ENCODE data around the gene NCKAP5. TPM values are rescaled to one million over a fixed set of nuclear protein-coding genes. Genes with fewer than 3 reads are reported as not detected.

The NCKAP5 gene
- total and polyA plus RNA-seq, 2 of the 8 experiments (the other 6 are each of a cell fraction or from before 2014, with no cell fraction given): 0.27 to 0.86 TPM

GRCh38 chr2:132729522-132729921 is 838.7 kb downstream of the NCKAP5 start:
- no peaks in the 10 kb centered on the region for H3K36me3 ChIP-seq (ENCODE audit: control insufficient read depth in 2 of 4, insufficient read depth in 4 of 4, low read length in 3 of 4)
- H2BK5ac ChIP-seq (ENCODE audit: low read depth, low read length): no peak overlapping the region
- POLR2A ChIA-PET (ENCODE audit: partially characterized antibody): no interaction called here
- H2AFZ ChIP-seq (ENCODE audit: low read length): no peak overlapping the region
- no peak overlapping the region for H2BK12ac ChIP-seq (ENCODE audit: low read depth, low read length)
- no peak overlapping the region for H3K14ac ChIP-seq (ENCODE audit: insufficient read length)
- no peaks in the 10 kb centered on the region for H3K79me2 ChIP-seq (ENCODE audit: control insufficient read depth in 1 of 2, insufficient read depth in 2 of 2, low read length in 2 of 2)
- no peak overlapping the region for H4K5ac ChIP-seq (ENCODE audit: insufficient read length, low read depth, low read length)
- no peak overlapping the region for H3K56ac ChIP-seq (replicated peaks; ENCODE audit: insufficient read length, low read depth, low read length)
- no peak overlapping the region for H2BK120ac ChIP-seq (replicated peaks; ENCODE audit: low read depth, low read length)
- no peak overlapping the region for H2BK20ac ChIP-seq (ENCODE audit: low read length)
- H3K23me2 ChIP-seq (ENCODE audit: low read depth, low read length): no peaks in the 10 kb centered on the region
- DNase-seq (ENCODE audit: low read depth in 1 of 2, low spot score in 2 of 2) (no peak), FAIRE-seq (no peak)
- no peak overlapping the region for H3K4me3 ChIP-seq (ENCODE audit: extremely low read depth in 1 of 4, insufficient read depth in 2 of 4, low read depth in 3 of 4, low read length in 4 of 4)
- H4K8ac ChIP-seq (ENCODE audit: extremely low read depth, insufficient read depth, low read length): no peak overlapping the region
- no peak overlapping the region for H3K27ac ChIP-seq (ENCODE audit: low read depth, low read length)
- no peaks in the 10 kb centered on the region for H3K27me3 ChIP-seq (replicated peaks in 1 of 4; ENCODE audit: control insufficient read depth in 3 of 4, extremely low read depth in 1 of 4, insufficient read depth in 3 of 4, low read length in 3 of 4)
- no peak overlapping the region for H3K4ac ChIP-seq (replicated peaks; ENCODE audit: insufficient read length, low read depth, low read length)
- no peaks in the 10 kb centered on the region for H3K79me1 ChIP-seq (ENCODE audit: low read depth, low read length)
- no peak overlapping the region for H3K4me2 ChIP-seq (ENCODE audit: insufficient read depth in 1 of 2, low read depth in 2 of 2, low read length in 2 of 2)
- H3K9ac ChIP-seq (replicated peaks in 1 of 4; ENCODE audit: extremely low read depth in 1 of 4, low read depth in 3 of 4, low read length in 3 of 4): no peak overlapping the region
- H2AK5ac ChIP-seq (ENCODE audit: low read depth, low read length): no peak overlapping the region
- H2BK15ac ChIP-seq (ENCODE audit: low read length): no peak overlapping the region
- no peak overlapping the region for H4K91ac ChIP-seq (replicated peaks; ENCODE audit: insufficient read length, low read length)
- CTCF ChIA-PET (ENCODE audit: partially characterized antibody): no interaction called here
- no peak overlapping the region for H3K18ac ChIP-seq (ENCODE audit: extremely low read depth, low read length)
- TF ChIP-seq SIRT6 (IDR thresholded peaks at IDR 0.05; ENCODE audit: low read length) (no peak), POU5F1 (IDR thresholded peaks at IDR 0.05; ENCODE audit: low read depth, low read length) (no peak), BACH1 (IDR thresholded peaks at IDR 0.05; ENCODE audit: low read length) (no peak), HDAC6 (IDR thresholded peaks at IDR 0.05; ENCODE audit: low read depth, low read length) (no peak), RAD21 (IDR thresholded peaks at IDR 0.05 in 1 of 2, conservative IDR thresholded peaks at IDR 0.05 in 1 of 2; ENCODE audit: low read depth in 2 of 2, low read length in 2 of 2) (no peak), PHF8 (conservative IDR thresholded peaks at IDR 0.05; ENCODE audit: low read depth, low read length) (no peak), CHD2 (IDR thresholded peaks at IDR 0.05; ENCODE audit: low read length) (no peak)
- H3K4me1 ChIP-seq (replicated peaks in 1 of 4; ENCODE audit: control insufficient read depth in 3 of 4, insufficient read depth in 4 of 4, low read length in 3 of 4): no peaks in the 10 kb centered on the region
- peaks cover 0 to 1% of the 10 kb centered on the region in 2 experiments for H4K20me1 ChIP-seq (replicated peaks in 1 of 2; ENCODE audit: control insufficient read depth in 1 of 2, insufficient read depth in 2 of 2, low read length in 2 of 2)
- no peak overlapping the region for H3K23ac ChIP-seq (ENCODE audit: insufficient read length)
- H3K9me3 ChIP-seq (ENCODE audit: insufficient read depth in 2 of 2, low read depth in 1 of 2, low read length in 1 of 2): no peaks in the 10 kb centered on the region
